BLaER1 treated with 17β-estradiol and CSF1 and Interleukin-3, amounts not matched to agents 10 nM and 100 nM (cell line): Measurements from ENCODE around the gene SLC4A3.

ENCODE experiments used
- H3K27ac ChIP-seq, 11 experiments: shearing (Covaris generic); formaldehyde crosslinking; 2 replicates each; pipeline ENCODE4 v1.8.1; 2022
- H3K27me3 ChIP-seq, 11 experiments: shearing (Covaris generic); formaldehyde crosslinking; 2 replicates each; pipeline ENCODE4 v1.8.1; 2022
- H3K36me3 ChIP-seq, 11 experiments: shearing (Covaris generic); formaldehyde crosslinking; 2 replicates each; pipeline ENCODE4 v1.8.1; 2022
- H3K4me1 ChIP-seq, 10 experiments: shearing (Covaris generic); formaldehyde crosslinking; 2 replicates each; pipeline ENCODE4 v1.8.1; 2022
- H3K4me2 ChIP-seq, 11 experiments: shearing (Covaris generic); formaldehyde crosslinking; 2 replicates each; pipeline ENCODE4 v1.8.1; 2022
- H3K4me3 ChIP-seq, 10 experiments: shearing (Covaris generic); formaldehyde crosslinking; 2 replicates each; pipeline ENCODE4 v1.8.1; 2022
- H3K9ac ChIP-seq, 11 experiments: shearing (Covaris generic); formaldehyde crosslinking; 2 replicates each; pipeline ENCODE4 v1.8.1; 2022
- H3K9me3 ChIP-seq, 11 experiments: shearing (Covaris generic); formaldehyde crosslinking; replicated peaks in 1 of 11; 2 replicates each; pipeline ENCODE4 v1.8.1; 2022
- H4K20me1 ChIP-seq, 11 experiments: shearing (Covaris generic); formaldehyde crosslinking; 2 replicates each; pipeline ENCODE4 v1.8.1; 2022
- Cebpa-rat ChIP-seq, 11 experiments: shearing (Covaris generic); IDR thresholded peaks; 2 replicates each; pipeline ENCODE4 v1.8.1; 2022

The SLC4A3 gene

DNA sequence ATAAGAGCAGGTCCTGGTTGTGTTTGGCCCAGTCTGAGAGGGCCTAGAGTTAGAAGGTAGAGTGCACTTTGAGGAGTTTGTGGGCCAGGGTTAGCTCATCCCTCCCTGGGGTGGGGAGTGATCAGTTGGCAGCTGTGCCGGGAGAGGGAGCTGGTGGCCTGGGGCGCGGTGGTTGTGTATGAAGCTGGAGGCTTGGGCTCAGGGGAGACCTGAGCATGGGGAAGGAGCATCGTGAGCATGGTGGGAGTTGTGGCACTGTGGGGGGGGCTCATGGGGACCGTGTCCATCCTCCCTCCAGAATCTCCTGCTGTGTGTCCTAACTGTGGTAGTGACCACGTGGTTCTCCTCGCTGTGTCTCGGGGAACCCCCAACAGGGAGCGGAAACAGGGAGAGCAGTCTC, 16.1 kb upstream of the SLC4A3 start:
- no peak overlapping the region for H3K9ac ChIP-seq
- H3K4me3 ChIP-seq, result no peak overlapping the region
- H3K36me3 ChIP-seq, result peaks cover 73 to 94% (median 88%) of the 10 kb centered on the region in 11 experiments
- H3K9me3 ChIP-seq, result no peaks in the 10 kb centered on the region
- TF ChIP-seq Cebpa-rat (IDR thresholded peaks at IDR 0.05), result no peak
- H3K27ac ChIP-seq, result no peak overlapping the region
- no peaks in the 10 kb centered on the region for H3K27me3 ChIP-seq
- no peak overlapping the region for H3K4me2 ChIP-seq
- H4K20me1 ChIP-seq, result peaks cover 0 to 49% (median 8%) of the 10 kb centered on the region in 11 experiments; a peak in 9 of 22 replicates
- peaks cover 0 to 33% (median 27%) of the 10 kb centered on the region in 10 experiments; a peak in 17 of 20 replicates for H3K4me1 ChIP-seq

DNA sequence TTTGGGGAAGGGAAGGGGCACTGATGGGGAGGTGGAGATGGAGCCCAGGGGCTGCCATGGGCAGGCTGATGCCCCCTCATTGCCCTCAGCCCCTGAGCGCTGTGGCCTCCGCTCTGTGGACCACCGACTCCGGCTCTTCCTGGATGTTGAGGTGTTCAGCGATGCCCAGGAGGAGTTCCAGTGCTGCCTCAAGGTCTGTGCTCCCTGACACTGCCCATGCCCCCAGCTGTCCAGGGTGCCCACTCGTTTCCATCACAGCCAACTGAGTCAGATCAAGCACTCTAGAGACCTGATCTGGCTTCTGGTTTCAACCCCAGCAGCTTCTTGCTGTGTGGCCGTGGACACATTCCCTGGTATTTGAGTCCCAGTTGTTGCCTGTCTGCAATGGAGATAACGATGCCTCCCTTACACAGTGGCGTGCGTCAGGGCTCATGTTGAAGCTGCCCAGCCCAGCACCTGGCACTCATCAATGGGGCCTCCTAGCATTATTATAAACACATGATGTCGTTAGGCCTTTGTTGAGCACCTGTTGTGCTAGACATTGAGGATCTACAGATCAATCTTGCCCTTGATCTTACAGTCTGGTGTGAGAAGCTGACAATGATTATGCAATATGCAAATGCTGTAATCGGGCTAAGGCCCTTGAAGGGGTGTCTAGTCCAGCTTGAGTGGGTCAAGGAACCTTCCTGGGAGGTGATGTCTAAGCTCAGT, 15.4 kb upstream of the SLC4A3 start:
- H3K4me3 ChIP-seq, result no peak overlapping the region
- H3K4me1 ChIP-seq, result peaks cover 0 to 33% (median 27%) of the 10 kb centered on the region in 10 experiments; a peak in 17 of 20 replicates
- no peak overlapping the region for H3K27ac ChIP-seq
- no peaks in the 10 kb centered on the region for H3K9me3 ChIP-seq
- peaks cover 0 to 44% (median 8%) of the 10 kb centered on the region in 11 experiments; a peak in 9 of 22 replicates for H4K20me1 ChIP-seq
- H3K4me2 ChIP-seq, result peak overlapping the region in 8 of 11 experiments; percentile 47 to 68 (median 56); a peak in 15 of 22 replicates
- peak overlapping the region in 1 of 11 experiments; percentile 46; a peak in 1 of 22 replicates for H3K9ac ChIP-seq
- no peaks in the 10 kb centered on the region for H3K27me3 ChIP-seq
- peak in 4 of 11 experiments; percentile 8 to 43 (median 20); a peak in 2 of 22 replicates for TF ChIP-seq Cebpa-rat (IDR thresholded peaks at IDR 0.05)
- peaks cover 73 to 94% (median 87%) of the 10 kb centered on the region in 11 experiments for H3K36me3 ChIP-seq

DNA sequence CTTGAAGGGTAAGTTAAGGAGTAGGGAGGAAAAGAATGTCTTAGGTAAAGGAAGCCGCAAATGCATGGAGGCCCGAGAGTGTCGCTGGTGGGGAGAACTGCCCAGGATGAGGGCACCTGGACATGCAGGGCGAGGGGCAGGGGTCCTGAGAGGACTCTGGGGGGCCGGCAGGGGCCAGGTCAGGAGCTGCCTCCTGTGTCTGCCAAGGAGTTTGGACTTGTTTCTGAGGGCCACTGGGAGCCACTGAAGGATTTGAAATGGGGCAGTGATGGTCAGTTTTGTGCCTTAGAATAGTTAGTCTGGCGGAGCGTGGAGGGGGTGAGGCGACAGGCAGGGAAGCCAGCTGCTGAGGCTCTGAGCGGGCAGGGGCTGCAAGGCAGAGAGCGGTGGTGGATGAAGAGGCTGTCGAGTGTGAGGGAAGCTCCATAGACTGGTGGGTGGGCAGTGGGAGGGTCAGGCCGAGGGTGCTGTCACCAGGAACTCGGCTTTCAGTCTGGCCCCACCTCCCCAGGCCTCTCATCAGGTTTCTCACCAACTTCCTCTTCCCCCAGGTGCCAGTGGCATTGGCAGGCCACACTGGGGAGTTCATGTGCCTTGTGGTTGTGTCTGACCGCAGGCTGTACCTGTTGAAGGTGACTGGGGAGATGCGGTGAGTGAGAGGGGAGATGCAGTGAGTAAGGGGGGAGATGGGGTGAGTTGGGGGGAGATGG, 14.7 kb upstream of the SLC4A3 start:
- Histone ChIP-seq H3K4me3 (no peak overlapping the region), H3K9me3 (no peaks in the 10 kb centered on the region), H4K20me1 (peaks cover 0 to 44% (median 8%) of the 10 kb centered on the region in 11 experiments; a peak in 9 of 22 replicates), H3K36me3 (peaks cover 67 to 90% (median 81%) of the 10 kb centered on the region in 11 experiments), H3K27me3 (no peaks in the 10 kb centered on the region), H3K27ac (no peak overlapping the region), H3K4me1 (peaks cover 0 to 31% (median 27%) of the 10 kb centered on the region in 10 experiments; a peak in 17 of 20 replicates), H3K4me2 (peak overlapping the region in 8 of 11 experiments; percentile 47 to 68 (median 56); a peak in 16 of 22 replicates), H3K9ac (peak overlapping the region in 2 of 11 experiments; percentile 19 to 46; a peak in 2 of 22 replicates)
- no peak for TF ChIP-seq Cebpa-rat (IDR thresholded peaks at IDR 0.05)

DNA sequence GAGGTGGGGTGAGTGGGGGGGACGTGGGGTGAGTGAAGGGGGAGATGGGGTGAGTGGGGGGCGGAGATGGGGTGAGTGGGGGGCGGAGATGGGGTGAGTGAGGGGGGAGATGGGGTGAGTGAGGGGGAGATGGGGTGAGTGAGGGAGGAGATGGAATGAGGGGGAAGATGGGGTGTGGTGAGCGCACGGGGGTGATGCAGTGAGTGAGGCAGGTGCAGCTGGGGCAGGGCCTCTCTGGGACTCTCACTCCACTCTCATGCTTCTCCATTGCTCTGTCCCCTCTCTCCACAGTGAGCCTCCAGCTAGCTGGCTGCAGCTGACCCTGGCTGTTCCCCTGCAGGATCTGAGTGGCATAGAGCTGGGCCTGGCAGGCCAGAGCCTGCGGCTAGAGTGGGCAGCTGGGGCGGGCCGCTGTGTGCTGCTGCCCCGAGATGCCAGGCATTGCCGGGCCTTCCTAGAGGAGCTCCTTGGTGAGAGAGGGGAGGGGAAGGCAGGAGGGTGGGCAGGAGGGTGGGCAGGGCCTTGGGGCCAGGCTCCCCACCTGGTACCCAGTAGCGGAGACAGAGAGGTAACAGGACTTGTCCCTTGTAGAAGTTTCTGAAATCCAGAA, 13.9 kb upstream of the SLC4A3 start:
- Histone ChIP-seq H3K4me2 (no peak overlapping the region; a peak in 1 of 22 replicates), H3K36me3 (peaks cover 59 to 81% (median 73%) of the 10 kb centered on the region in 11 experiments)
- TF ChIP-seq Cebpa-rat (IDR thresholded peaks at IDR 0.05), result no peak

DNA sequence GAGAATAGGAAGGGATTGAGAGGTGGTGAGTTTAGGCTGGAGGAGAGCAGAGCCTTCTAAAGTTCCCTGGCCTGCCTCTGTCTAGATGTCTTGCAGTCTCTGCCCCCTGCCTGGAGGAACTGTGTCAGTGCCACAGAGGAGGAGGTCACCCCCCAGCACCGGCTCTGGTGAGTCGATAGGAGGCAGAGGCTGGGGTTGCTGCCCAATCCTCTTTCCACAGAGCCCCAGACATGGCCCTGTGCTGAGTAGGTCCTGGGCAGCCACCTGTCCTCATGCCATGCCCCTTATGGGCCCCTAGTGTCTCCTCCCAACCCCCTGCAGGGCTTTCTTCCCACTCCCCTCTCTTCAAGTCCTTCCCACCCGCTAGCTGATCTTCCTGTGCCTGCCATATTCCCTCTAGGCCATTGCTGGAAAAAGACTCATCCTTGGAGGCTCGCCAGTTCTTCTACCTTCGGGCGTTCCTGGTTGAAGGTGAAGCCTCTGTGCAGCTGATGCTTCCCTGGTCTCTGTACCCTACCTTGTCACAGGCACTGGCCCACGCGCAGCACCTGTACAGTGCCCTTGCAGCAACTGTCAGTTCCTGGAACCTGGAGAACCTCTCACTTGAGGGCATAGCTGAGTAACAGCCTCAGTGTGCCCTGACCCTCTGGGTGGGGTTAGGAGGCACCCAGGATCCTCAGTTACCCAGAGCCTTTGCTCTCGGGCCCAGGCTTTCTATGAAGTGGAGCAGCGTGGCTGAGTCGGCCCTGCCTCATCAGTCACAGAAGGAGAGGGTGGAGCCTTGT, 13.2 kb upstream of the SLC4A3 start:
- TF ChIP-seq Cebpa-rat (IDR thresholded peaks at IDR 0.05), result no peak
- peak overlapping the region in 7 of 11 experiments; percentile 1 to 47 (median 32); a peak in 10 of 22 replicates for H3K4me2 ChIP-seq
- peaks cover 0 to 33% (median 8%) of the 10 kb centered on the region in 11 experiments; a peak in 8 of 22 replicates for H4K20me1 ChIP-seq
- no peak overlapping the region for H3K27ac ChIP-seq
- H3K36me3 ChIP-seq, result peaks cover 52 to 74% (median 66%) of the 10 kb centered on the region in 11 experiments
- H3K9me3 ChIP-seq, result no peaks in the 10 kb centered on the region
- H3K4me3 ChIP-seq, result no peak overlapping the region
- peak overlapping the region in 1 of 11 experiments; percentile 33; a peak in 2 of 22 replicates for H3K9ac ChIP-seq
- no peaks in the 10 kb centered on the region for H3K27me3 ChIP-seq
- peaks cover 0 to 28% (median 24%) of the 10 kb centered on the region in 10 experiments; a peak in 17 of 20 replicates for H3K4me1 ChIP-seq

More for the DNA sequence above, 13.9 kb upstream of the SLC4A3 start:
- no peak overlapping the region for H3K4me3 ChIP-seq
- H3K4me1 ChIP-seq, result peaks cover 0 to 28% (median 24%) of the 10 kb centered on the region in 10 experiments; a peak in 17 of 20 replicates
- peaks cover 0 to 40% (median 8%) of the 10 kb centered on the region in 11 experiments; a peak in 9 of 22 replicates for H4K20me1 ChIP-seq
- no peak overlapping the region; a peak in 1 of 22 replicates for H3K9ac ChIP-seq
- no peaks in the 10 kb centered on the region for H3K27me3 ChIP-seq
- H3K27ac ChIP-seq, result no peak overlapping the region
- no peaks in the 10 kb centered on the region for H3K9me3 ChIP-seq

DNA sequence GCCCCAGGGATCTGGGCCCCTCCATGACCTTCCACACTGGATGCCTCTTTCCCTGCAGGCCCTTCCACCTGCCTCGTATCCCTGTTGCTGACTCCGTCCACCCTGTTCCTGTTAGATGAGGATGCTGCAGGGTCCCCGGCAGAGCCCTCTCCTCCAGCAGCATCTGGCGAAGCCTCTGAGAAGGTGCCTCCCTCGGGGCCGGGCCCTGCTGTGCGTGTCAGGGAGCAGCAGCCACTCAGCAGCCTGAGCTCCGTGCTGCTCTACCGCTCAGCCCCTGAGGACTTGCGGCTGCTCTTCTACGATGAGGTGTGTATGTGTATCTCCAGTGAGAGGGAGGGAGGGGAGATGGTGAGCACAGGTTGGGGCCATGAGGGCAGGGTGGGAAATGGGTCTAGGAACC, 12.4 kb upstream of the SLC4A3 start:
- H3K4me1 ChIP-seq, result peaks cover 0 to 28% (median 24%) of the 10 kb centered on the region in 10 experiments; a peak in 17 of 20 replicates
- H3K27me3 ChIP-seq, result no peaks in the 10 kb centered on the region
- H3K4me2 ChIP-seq, result peak overlapping the region in 6 of 11 experiments; percentile 17 to 47 (median 34); a peak in 9 of 22 replicates
- no peak overlapping the region for H3K27ac ChIP-seq
- H3K9me3 ChIP-seq, result no peaks in the 10 kb centered on the region
- H4K20me1 ChIP-seq, result peaks cover 0 to 30% (median 8%) of the 10 kb centered on the region in 11 experiments; a peak in 7 of 22 replicates
- no peak overlapping the region for H3K4me3 ChIP-seq
- H3K36me3 ChIP-seq, result peaks cover 44 to 67% (median 58%) of the 10 kb centered on the region in 11 experiments
- TF ChIP-seq Cebpa-rat (IDR thresholded peaks at IDR 0.05), result no peak
- no peak overlapping the region for H3K9ac ChIP-seq

DNA sequence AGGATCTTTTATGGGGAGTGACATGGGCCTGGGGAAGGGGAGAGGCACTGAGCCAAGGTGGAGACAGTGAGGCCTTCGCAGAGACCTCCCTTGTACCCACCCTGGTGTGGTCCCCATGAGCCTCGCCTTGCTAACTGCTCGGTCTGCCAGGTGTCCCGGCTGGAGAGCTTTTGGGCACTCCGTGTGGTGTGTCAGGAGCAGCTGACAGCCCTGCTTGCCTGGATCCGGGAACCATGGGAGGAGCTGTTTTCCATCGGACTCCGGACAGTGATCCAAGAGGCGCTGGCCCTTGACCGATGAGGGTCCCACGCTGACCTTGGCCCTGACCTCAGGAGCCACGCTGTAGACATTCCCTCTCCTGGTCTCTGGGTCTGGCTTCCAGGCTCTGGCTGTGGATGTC, 11.5 kb upstream of the SLC4A3 start:
- Histone ChIP-seq H3K36me3 (peaks cover 37 to 58% (median 49%) of the 10 kb centered on the region in 11 experiments), H3K27ac (no peak overlapping the region), H3K9ac (no peak overlapping the region), H3K27me3 (no peaks in the 10 kb centered on the region), H3K9me3 (no peaks in the 10 kb centered on the region), H4K20me1 (peaks cover 0 to 30% (median 8%) of the 10 kb centered on the region in 11 experiments; a peak in 6 of 22 replicates), H3K4me2 (no peak overlapping the region), H3K4me1 (peaks cover 0 to 28% (median 24%) of the 10 kb centered on the region in 10 experiments; a peak in 17 of 20 replicates), H3K4me3 (no peak overlapping the region)
- TF ChIP-seq Cebpa-rat (IDR thresholded peaks at IDR 0.05), result no peak

DNA sequence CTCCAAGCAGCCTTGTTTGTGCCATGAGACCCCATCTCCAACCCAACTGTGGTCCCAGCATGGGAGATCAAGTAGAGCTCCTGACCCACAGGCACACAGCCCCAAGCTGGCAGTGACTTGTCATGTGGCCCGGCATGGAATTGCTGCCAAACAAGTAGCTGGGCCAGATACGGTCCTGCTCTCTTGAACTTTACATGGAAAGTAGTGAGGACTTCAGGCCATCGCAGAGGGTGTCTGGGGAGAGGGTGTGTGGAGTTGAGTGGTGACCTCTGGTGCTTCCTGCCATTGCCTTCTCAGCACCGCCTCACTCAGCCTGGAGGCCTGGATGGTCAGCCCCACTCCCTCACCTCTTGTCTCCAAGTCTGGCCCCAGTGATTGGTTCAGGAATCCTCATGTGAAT, 10.9 kb upstream of the SLC4A3 start:
- Histone ChIP-seq H3K27ac (no peak overlapping the region), H3K4me1 (peaks cover 1 to 28% (median 24%) of the 10 kb centered on the region in 10 experiments; a peak in 18 of 20 replicates), H3K9me3 (no peaks in the 10 kb centered on the region), H3K9ac (no peak overlapping the region), H3K4me3 (no peak overlapping the region), H3K4me2 (no peak overlapping the region), H4K20me1 (peaks cover 0 to 26% (median 8%) of the 10 kb centered on the region in 11 experiments; a peak in 6 of 22 replicates), H3K27me3 (no peaks in the 10 kb centered on the region), H3K36me3 (peaks cover 31 to 52% (median 43%) of the 10 kb centered on the region in 11 experiments)
- TF ChIP-seq Cebpa-rat (IDR thresholded peaks at IDR 0.05), result no peak
